ENCODE results near the gene PALLD. TPM values are rescaled to one million over a fixed set of nuclear protein-coding genes. Genes with fewer than 3 reads are reported as not detected.
A peak's percentile ranks its signal among the peaks of the same experiment; 100 is the strongest.
"Not testable (repeated sequence)": the region's sequence is repeated elsewhere in the genome, so short reads cannot be mapped to it uniquely, and the experiment has no call there.

Gene PALLD
- 15.3 and 23.4 TPM in 2 replicates for total RNA-seq

DNA sequence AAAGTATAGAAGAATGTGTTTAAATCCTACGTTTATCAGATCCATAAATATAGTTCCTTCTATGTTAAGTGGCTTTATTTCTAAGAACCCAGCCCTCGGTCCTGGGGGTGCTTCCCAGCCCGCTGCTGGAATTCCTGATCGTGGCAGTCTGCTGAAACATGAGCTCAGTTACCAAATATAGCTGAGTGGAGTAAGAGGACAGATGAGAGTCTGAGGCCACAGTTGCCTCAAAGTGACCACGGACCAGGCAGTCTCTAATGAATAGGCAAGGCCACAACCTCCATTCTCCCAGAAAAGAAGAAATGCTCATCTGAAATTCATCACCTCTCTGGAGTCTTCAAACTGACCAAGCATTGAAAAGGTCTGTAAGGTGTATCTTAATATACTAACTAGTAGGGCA is at the start of gene PALLD:
Gene PALLD, plus strand, starts transcription at position 219 of the 400 bp plus-strand sequence.
- DNase-seq (ENCODE audit: low read depth in 2 of 2), result no peak

DNA sequence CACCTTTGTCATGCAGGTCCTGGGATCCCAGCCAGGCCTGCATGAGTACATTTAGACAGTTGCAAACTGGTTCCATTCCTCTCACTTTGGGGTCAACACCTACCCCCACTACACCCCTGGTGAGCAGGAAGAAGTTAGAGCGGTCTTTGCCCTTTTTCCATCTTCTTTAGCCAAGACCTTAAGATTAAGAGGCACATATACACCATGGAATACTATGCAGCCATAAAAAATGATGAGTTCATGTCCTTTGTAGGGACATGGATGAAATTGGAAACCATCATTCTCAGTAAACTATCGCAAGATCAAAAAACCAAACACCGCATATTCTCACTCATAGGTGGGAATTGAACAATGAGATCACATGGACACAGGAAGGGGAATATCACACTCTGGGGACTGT is 47.8 kb upstream of the PALLD start:
- not testable (repeated sequence) for DNase-seq (ENCODE audit: low read depth in 2 of 2)

DNA sequence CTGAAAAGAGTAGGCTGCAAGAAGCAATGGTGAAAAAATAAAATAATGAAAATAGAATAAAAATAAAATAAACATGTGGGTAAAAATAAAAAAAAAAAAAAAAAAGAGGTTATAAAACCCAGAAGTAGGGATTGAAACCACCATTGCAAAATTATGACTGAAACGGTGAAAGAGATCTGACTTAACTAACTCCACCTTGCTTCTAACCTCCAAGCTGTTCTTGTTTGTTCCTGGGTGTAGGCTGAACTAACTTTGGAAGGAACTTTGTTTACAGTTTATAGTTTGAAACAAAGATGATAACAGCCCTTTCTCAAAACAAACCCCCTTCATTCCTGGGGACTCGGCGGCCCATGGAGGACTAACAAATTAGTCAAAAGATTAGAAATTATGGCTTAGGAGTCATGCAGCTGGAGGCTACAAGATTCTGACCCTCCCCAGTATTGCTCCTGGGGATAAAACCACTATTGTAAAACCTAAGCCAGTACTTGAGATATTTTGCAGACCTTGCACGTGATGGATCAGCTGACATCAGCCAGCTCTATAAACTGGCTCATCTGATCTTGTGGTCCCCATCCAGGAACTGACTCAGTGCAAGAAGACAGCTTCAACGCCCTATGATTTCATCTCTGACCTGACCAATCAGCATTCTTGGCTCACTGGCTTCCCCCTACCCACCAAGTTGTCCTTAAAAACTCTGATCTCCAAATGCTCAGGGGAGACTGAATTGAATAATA is 47.0 kb upstream of the PALLD start:
- DNase-seq (ENCODE audit: low read depth in 2 of 2), result peak in 1 of 2 donors; percentile 28

DNA sequence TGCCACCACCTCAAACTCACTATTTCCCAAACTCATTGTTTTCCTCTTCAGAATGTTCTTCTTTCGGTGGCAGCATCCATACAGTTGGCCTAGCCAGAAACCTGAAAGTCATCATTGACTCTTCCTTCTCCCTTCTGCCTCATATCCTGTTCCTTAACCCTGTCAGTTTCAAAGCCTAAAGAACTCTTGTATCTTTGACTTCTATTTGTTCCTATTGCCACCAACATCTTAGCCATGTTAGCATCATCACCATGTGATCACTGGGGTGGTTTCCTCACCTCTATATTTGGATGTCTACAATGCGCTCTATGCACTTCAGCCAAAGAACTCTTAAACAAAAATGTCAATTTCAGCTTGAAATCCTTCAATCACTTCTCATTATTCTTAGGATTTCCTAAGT is 45.5 kb upstream of the PALLD start:
- peak in 1 of 2 donors; percentile 12 for DNase-seq (ENCODE audit: low read depth in 2 of 2)

DNA sequence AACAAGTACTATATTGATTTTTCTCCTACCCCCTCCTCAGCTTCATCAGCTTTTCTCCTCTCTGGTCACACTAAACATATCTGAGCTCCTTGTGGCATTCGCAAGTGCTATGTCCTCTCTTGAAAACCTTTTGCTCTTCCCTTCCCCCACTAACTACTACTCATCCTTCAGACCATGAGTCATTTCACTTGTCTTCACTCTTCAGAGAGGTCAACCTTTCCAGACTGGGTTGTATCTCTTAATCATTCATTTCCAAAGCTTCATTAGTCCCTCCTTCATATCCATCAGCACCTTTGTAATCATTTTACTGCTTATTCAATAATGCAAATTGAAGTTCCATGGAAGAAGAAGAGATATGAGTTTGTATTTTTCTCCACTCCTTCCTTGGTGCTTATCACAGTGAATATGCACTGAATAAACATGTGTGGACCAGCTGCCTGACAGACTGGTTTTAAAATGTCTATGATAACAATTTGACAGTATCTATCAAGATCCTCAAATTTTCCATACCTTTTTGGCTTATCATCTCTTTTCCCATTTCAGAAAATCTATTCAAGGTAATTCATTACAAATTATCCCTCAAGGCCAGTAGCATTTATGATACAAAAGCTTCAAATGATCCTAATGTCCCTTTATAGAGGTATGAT is 45.0 kb upstream of the PALLD start:
- peak in 1 of 2 donors; percentile 77 for DNase-seq (ENCODE audit: low read depth in 2 of 2)

DNA sequence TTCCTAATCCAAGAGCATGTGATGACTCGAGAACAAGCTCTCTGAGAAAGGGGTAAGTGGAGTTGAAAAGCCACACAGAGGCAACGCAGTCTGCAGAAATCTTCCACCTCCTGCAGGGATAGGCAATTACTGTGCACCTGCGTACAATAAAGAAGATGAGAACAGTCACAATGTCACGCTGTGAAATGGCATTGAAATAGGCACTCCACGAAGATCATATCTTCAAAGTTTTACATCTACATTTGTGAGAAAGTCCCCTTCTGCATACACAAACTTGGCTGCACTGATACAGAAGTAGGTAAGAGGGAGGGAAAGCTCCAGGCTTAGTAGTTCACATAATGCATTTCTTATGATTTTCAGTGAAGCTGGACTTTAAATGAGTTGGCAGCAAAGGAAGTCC is 43.7 kb upstream of the PALLD start:
- DNase-seq (ENCODE audit: low read depth in 2 of 2), result no peak

DNA sequence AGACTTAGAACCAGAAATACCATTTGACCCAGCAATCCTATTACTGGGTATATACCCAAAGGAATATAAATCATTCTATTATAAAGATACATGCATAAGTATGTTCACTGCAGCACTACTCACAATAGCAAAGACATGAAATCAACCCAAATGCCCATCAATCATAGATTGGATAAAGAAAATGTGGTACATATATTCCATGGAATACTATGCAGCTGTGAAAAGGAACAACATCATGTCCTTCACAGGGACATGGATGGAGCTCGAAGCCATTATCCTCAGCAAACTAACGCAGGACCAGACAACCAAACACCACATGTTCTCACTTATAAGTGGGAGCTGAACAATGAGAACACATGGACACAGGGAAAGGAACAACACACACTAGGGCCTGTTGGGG is 38.6 kb upstream of the PALLD start:
- DNase-seq (ENCODE audit: low read depth in 2 of 2), result not testable (repeated sequence)

DNA sequence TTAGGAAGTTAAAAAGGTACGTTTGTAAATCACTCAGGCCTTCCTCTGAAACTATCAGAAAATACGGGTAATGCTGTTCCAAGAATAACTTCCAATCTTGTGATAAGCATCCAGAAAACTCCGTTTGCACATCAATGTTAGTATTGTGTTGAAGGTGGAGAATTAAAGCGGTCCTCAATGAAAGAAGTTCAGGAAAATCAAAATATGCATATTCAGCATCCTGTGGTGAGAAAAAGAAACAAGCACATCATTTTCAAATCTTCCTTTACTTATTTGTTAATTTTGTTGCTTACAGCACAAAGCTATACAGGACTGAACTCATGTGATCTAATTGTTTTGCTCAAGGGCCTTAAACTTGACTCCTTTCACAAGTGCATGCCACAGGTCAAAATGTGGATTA is 35.0 kb upstream of the PALLD start:
- DNase-seq (ENCODE audit: low read depth in 2 of 2), result peak in 1 of 2 donors; percentile 48

DNA sequence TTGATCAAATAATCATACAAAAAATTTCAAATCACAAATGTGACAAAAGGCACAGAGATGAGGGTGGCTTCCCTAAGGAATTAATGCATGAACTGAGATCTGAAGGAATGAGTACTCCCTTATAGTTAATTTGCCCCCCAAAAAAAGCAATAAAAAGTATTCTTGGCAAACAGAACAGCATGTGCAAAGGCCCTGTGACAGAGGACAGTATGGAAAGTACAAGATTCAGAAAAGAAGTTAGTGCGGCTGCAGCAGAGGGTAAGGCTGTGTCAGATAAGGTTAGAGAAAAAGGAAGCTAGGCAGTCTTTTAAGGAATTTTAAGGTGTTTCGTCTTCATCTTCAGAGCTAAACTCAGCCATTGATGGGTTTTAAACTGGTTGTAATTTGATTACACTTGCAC is 23.9 kb upstream of the PALLD start:
- DNase-seq (ENCODE audit: low read depth in 2 of 2), result no peak

DNA sequence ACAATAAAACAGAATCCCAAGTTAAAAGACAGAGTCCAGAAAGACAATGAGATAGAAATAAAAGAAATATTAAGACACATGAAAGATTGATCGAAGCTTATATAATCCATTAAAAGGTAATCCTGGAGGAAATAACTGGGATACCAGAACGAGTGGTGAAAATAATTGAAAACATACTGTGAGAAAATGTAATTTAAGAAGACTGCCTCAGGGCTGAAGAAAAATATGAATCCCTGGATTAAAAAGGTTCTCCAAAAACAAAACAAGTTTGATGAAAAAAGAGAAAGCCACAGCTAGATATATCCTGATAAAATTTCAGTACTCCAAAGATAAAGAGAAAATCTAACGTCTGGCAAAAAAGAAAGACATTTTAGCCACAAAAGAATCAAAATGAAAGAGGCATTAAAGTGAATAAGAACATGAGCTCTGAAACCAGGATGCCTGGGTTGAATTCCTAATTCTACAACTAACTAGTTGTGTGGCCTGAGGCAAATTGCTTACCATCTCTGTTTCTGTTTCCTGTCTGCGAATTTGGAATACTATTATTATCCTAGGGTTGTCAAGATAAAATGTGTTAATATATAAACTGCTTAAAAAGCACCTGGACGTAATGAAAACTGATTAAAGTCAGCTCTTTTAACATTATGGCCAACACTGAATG is 22.1 kb upstream of the PALLD start:
- DNase-seq (ENCODE audit: low read depth in 2 of 2), result no peak

DNA sequence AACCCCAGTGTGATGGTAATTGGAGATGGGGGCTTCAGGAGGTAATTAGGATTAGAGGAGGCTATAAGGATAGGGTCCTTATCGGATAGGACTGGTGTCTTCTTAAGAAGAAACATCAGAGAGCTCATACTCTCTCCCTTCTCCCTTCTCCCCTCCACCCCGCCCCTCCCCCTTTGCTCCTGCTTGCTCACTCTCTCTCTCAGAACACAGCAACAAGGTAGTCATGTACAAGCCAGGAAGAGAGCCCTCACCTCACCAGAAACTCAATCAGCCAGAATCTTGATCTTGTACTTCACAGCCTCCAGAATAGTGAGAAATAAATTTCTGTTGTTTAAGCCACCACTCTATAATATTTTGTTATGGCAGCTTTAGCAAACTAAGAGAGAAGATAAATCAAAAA is 21.1 kb upstream of the PALLD start:
- peak in 1 of 2 donors; percentile 45 for DNase-seq (ENCODE audit: low read depth in 2 of 2)

DNA sequence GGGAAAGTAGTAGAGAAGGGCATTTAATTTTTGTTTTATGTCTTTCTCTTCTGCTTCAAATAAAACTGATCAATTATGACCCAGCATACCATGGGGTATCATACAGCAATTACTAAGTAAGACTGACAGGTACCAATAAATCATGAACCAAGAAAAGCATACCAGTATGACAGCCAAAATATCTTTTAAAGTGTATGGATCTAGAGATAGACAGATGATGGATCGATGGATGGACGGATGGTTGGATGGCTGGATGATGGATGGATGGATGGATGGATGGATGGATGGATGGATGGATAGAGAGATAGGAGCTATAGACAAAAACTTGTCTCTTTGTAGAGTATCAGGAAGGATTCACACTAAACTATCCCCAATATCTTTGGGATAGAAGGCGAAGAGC is 18.0 kb upstream of the PALLD start:
- DNase-seq (ENCODE audit: low read depth in 2 of 2), result no peak

DNA sequence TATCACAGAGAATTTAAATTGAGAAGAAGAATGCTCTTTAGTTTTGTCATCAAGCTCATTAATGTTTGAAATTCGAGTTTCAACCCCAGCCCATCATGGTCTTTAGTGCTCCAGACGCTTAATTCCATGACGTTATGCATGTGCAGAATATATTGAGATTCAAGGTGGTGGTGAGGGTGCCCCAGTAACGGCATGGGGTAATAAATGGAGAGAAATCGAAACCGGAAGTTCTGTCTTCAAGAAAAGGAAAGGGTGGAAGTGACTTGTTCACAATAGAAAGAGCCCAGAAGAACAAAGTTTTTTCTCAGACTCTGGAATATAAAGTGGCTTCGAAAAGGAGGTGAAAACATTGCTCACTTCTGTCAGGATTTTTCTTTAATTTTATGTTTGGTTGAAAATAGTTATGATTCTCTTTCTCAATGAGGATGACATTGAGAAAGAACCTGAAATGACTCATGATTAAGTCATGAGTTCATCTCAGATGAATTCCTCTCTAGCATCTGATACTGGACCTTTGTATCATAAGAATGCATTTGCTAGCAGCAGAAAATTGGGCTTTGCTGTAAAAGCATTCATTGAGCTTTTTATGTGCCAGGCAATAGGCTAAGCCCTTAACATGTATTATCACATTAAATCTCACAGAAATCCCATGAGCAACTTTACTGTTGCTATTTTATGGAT is 15.8 kb upstream of the PALLD start:
- DNase-seq (ENCODE audit: low read depth in 2 of 2), result peak; percentile 1 to 65

DNA sequence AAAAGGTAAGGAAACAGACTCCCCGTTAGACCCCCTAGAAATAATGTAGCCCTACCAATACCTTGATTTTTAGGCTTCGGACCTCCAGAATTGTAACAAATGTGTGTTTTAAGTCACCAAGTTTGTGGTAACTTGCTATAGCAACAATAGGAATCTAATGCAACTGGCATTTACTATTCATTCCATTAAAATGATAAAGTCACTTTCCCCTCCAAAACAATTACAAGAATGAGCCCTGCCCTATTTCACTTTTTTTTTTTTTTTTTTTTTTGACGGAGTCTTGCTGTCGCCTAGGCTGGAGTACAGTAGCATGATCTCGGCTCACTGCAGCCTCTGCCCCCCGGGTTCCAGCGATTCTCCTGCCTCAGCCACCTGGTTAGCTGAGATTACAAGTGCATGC is 13.0 kb upstream of the PALLD start:
- DNase-seq (ENCODE audit: low read depth in 2 of 2), result no peak

DNA sequence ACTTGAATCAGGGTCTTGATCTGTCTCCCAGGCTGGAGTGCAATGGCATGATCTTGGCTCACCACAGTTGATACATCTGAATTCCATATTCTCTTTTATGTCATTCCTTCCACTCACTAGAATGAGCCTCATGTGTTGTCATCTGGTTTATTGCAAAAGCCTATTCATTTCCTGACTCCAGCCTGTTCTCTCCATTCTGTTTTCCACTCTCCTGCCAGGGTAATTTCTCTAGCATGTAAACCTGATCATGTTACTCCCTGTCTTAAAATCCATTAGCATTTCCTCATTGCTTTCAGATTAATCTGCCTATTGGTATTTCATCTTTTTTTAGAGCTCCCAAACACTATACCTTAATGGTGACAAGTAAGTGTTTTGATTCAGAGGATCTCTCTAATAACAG is 12.2 kb upstream of the PALLD start:
- peak; percentile 30 to 35 for DNase-seq (ENCODE audit: low read depth in 2 of 2)

DNA sequence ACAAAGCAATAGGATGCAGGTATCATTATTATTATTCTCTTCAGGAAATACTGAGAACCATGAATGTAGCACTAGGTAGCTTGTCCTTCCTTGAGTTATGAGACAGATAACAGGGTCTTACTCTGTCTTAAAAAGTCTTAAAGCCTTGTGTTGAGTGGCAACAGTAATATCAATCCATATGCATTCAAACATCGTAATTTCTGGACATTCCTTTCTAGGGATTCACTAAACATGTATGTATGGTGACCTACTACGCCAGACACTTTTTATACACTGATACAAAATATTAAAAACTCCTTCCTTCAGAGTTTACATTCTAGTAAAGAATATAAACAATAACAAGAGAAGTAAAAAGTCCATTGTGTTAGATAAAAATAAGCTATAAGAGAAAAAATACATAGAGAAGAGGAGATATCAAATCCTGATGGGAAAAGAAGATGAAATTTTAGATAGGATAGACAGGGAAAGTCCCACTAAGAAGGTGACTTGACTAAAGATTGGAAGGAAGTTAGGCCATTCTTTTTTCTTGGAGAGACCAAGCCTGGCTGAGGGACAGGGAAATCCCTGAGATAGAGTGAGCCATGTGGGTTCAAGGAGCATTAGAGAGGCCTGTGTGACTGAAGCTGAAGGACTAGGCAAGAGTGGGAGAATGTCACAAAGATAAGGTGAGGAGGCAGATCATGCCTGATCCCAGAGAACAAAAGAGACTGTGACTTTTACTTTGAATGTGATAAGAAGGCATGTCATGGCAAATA is 11.5 kb upstream of the PALLD start:
- no peak for DNase-seq (ENCODE audit: low read depth in 2 of 2)

DNA sequence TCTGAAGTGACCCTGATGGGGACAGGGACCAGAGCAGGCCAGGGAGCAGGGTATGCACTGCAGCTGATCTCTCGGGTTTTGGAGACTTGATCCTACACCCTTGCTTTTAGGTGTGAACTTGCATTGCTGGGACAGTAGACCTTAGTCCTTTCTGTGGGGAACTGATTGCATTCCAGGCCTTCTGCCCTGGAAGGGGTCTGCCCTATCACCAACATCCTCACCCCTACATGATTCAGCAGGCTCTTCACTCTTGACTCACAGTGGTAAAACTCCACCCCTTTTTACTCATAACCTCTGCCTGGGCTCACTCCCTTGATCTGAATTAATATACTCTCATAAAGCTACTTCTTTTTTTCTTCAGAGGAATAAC is 10.0 kb upstream of the PALLD start:
- peak in 1 of 2 donors; percentile 32 for DNase-seq (ENCODE audit: low read depth in 2 of 2)

DNA sequence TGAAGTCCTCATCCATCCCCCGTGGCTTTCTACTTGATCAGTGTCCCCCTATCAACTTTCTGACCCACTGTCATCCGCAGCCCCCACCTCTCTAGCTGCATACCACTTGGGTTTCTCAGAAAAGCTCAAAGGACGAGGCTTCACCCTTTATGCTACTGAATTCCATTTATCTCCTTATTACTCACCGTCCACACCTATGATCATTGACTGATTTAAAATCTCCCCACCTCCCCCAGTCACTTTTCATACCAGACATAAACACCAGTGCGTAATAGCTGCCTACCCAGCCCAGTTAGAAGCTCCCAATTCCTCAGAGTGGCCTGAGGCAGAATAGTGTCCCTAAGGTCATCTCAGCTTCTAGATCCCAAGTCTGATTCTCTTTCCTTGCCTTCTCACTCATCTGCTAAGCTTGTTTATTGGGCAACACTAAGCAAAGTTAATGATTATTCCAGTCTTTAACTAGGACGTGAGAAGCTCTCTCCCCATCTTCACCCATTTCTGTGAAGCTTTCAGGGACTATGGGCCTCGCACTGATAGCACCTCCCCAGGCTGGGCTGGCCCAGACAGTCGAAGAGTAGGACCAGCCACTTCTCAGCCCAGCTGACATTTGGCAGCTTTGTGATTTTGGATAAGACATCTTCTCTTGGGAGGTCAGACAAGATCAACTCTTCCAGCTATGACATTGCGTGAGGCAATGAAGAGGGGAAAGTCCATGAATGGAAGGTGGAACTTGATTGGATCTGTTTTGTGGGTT is 9.4 kb upstream of the PALLD start:
- no peak for DNase-seq (ENCODE audit: low read depth in 2 of 2)

DNA sequence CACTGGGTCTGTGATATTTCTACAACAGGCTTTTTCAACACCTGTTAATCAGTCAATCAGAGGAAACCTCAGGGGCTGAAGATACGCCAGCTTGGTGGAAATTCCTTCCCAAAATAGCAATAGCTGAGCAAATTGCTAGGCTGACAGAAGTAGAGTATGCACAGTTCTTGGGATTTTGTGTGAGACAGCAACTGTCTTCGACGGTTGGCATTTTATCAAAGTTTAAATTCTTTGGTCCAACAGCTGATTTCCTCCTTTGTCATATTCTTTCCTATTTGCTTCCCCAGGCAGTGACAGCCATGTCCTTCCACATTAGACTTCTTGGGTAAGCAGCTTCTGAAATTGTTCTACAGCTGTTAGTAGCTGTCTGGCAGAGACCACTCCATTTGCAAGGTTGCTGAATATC is 8.0 kb upstream of the PALLD start:
- DNase-seq (ENCODE audit: low read depth in 2 of 2), result peak in 1 of 2 donors; percentile 29

DNA sequence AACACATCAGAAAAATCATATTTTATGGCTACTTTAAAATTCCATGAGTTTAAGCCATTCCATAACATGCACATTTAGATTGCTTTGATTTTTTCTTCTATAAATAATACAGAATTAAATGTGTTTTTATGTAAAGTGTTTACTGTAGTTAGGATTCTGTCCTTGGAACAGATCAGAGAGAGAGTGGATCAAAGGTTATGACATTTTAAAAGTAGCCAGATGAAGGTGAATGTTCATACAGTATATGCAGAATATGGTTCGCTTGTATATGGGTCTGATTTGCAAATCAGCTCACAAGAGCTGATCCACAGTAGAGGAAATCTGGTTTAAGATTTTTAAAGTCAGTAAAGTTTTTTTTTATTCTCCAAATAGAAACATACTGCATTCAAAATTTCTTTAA is 7.2 kb upstream of the PALLD start:
- DNase-seq (ENCODE audit: low read depth in 2 of 2), result no peak

DNA sequence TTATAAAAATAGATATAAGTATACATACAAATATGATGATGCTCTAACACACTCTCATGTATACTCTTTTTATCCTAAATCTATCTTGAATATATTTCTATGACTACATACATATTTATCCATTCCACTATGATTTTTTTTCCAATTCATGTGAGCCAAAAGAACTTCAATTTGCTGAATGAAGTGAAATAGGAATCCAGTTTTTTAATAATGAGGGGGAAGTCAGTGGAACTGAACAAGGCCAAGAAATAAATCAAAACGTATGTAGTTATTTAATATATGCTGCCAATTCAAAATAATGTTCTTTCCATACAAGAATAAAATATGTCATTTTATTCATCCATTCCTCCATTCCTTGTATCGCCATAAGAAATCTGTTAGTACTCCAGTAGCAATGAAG is 6.1 kb upstream of the PALLD start:
- DNase-seq (ENCODE audit: low read depth in 2 of 2), result no peak
